NT2/D1 (cell line): ENCODE data around the gene GPD1.
"Not testable (repeated sequence)": the region's sequence is repeated elsewhere in the genome, so short reads cannot be mapped to it uniquely, and the experiment has no call there.

Experiments
- DNase-seq: peaks from one replicate; pipeline ENCODE4 v3.0.0-alpha.2; 2011; ENCODE audit warnings: low read depth, low spot score
- H3K27me3 ChIP-seq: 2 replicates; pipeline ENCODE4 v1.6.0; 2011; ENCODE audit warnings: mild to moderate bottlenecking; ENCODE audit not compliant: insufficient read length, insufficient read depth
- H3K36me3 ChIP-seq: 2 replicates; pipeline ENCODE4 v1.6.1; 2011; ENCODE audit warnings: mild to moderate bottlenecking, low read length, mixed read lengths; ENCODE audit not compliant: insufficient read depth, insufficient read length
- H3K4me1 ChIP-seq: 2 replicates; pipeline ENCODE4 v1.5.1; 2011; ENCODE audit not compliant: insufficient read depth, insufficient read length
- H3K4me3 ChIP-seq: 2 replicates; pipeline ENCODE4 v1.5.1; 2011; ENCODE audit warnings: low read depth; ENCODE audit not compliant: insufficient read length
- H3K9ac ChIP-seq: 2 replicates; pipeline ENCODE4 v1.6.0; 2011; ENCODE audit warnings: low read depth; ENCODE audit not compliant: insufficient read length
- H3K9me3 ChIP-seq: 2 replicates; pipeline ENCODE4 v1.5.1; 2011; ENCODE audit warnings: mild to moderate bottlenecking, low read length; ENCODE audit not compliant: insufficient read depth
- SUZ12 ChIP-seq: IDR thresholded peaks from 2 replicates; pipeline ENCODE4 v1.6.1; 2011; ENCODE audit not compliant: insufficient read length, insufficient read depth; ENCODE audit errors: extremely low read depth
- YY1 ChIP-seq: IDR thresholded peaks from 2 replicates; pipeline ENCODE4 v1.6.1; 2011; ENCODE audit not compliant: insufficient read length, insufficient read depth
- ZNF274 ChIP-seq: IDR thresholded peaks from 2 replicates; pipeline ENCODE4 v1.6.1; 2011; ENCODE audit warnings: mild to moderate bottlenecking, low read depth, low read length

Gene GPD1

DNA sequence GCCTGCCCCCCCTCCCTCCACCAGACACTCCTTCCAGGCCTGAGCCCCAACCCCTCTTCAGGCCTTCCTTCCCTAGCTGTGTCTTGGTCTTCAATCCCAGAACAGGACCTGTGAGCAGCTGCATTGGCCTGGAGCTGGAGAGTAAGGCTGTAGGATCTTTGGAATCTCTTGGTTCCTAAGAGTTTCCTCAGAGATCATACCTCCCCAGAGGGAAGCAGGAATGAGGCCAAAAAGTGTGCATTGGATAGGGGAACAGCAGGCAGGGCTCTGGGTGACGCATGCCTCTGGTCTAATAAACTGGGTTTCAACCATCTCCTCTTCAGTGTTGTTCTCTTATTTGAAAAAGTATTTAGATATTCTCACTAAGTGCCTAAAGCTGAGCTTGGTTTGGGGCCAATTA, 20.5 kb upstream of the GPD1 start:
- Histone ChIP-seq H3K4me3 (no peak overlapping the region), H3K36me3 (peaks cover 27% of the 10 kb centered on the region), H3K9ac (no peak overlapping the region), H3K4me1 (no peaks in the 10 kb centered on the region), H3K27me3 (no peaks in the 10 kb centered on the region), H3K9me3 (no peaks in the 10 kb centered on the region)
- DNase-seq: no peak
- TF ChIP-seq SUZ12 (no peak), ZNF274 (no peak), YY1 (no peak)

- H3K27me3 ChIP-seq, H3K9me3 ChIP-seq, DNase-seq, H3K4me1 ChIP-seq: not testable (repeated sequence)
- H3K4me3 ChIP-seq: peak overlapping the region; percentile 58
- peak overlapping the region; percentile 85 for H3K9ac ChIP-seq
- H3K36me3 ChIP-seq: peaks cover 38% of the 10 kb centered on the region
These were observed 19.4 kb upstream of the GPD1 start for GRCh38 chr12:50084409-50084774.

DNA sequence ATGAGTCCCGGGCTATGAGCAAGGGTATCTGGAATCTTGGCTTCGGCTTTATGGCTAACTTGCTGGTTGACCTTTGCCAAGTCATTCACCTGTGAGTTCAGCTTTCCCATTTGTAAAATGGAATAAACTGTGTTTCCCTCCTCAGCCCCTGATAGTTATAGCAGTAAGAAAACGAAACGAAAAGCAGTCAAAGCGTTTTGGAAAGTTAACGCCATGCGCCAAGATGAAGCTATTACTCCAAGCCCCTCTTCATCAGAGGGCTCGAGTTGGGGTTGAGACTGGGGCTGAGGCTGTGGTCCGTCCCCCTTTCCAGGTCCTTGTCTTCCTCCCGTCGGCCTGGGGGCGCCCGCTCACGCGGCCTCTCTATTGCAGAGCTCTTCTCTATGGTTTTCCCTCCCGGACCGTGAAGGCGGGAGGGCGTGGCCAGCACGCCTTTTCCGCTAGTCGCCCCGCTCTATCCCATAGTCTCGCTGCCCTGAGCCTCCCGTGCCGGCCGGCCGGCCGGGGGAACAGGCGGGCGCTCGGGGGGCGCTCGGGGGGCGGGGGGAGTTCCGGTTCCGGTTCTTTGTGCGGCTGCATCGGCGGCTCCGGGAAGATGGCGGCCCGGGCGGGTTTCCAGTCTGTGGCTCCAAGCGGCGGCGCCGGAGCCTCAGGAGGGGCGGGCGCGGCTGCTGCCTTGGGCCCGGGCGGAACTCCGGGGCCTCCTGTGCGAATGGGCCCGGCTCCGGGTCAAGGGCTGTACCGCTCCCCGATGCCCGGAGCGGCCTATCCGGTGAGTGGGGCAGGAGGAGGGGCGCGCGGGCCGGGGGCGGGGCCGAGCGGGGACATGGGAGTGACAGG, 18.8 kb upstream of the GPD1 start, which contains the start of gene SMARCD1:
Gene SMARCD1 (plus strand): TSS at position 568 of the 840 bp plus-strand sequence. CDS start 28 bp downstream, at position 596.
- peaks cover 44% of the 10 kb centered on the region for H3K36me3 ChIP-seq
- H3K4me3 ChIP-seq: peak within 1 kb of the TSS; percentile 90
- peak; percentile 96 for DNase-seq
- no peaks in the 10 kb centered on the region for H3K4me1 ChIP-seq
- H3K9ac ChIP-seq: peak within 1 kb of the TSS; percentile 85
- no peaks in the 10 kb centered on the region for H3K27me3 ChIP-seq
- peak; percentile 43 for TF ChIP-seq YY1
- no peak for TF ChIP-seq SUZ12
- H3K9me3 ChIP-seq: no peaks in the 10 kb centered on the region

GRCh38 chr12:50085615-50086072, 18.2 kb upstream of the GPD1 start:
- H3K9me3 ChIP-seq: no peaks in the 10 kb centered on the region
- H3K36me3 ChIP-seq: peaks cover 49% of the 10 kb centered on the region
- peak overlapping the region; percentile 85 for H3K9ac ChIP-seq
- no peak for TF ChIP-seq YY1
- no peak for TF ChIP-seq ZNF274
- TF ChIP-seq SUZ12: no peak
- H3K27me3 ChIP-seq: no peaks in the 10 kb centered on the region
- no peaks in the 10 kb centered on the region for H3K4me1 ChIP-seq
- no peak for DNase-seq
- peak overlapping the region; percentile 90 for H3K4me3 ChIP-seq

- Histone ChIP-seq H3K9ac (peak overlapping the region; percentile 85), H3K9me3 (no peaks in the 10 kb centered on the region), H3K4me1 (no peaks in the 10 kb centered on the region), H3K27me3 (no peaks in the 10 kb centered on the region), H3K4me3 (peak overlapping the region; percentile 90), H3K36me3 (peaks cover 53% of the 10 kb centered on the region)
- no peak for DNase-seq
- no peak for TF ChIP-seq YY1
- TF ChIP-seq ZNF274: no peak
- TF ChIP-seq SUZ12: no peak
These were observed 17.7 kb upstream of the GPD1 start for GRCh38 chr12:50086148-50086547.

DNA sequence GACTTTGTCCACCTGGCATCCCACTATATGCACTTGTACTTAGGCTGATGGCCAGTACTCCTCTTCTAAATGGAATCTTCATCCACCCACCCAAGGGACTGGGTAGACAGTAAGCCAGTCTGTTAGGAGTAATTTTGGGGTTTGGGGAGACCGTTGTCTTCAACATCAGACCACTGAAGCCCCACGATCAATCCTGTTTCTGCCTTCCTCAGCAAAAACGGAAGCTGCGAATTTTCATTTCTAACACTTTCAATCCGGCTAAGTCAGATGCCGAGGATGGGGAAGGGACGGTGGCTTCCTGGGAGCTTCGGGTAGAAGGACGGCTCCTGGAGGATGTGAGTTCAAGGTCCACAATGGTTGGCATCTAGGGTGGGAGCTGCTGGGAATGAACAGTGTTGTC, 16.7 kb upstream of the GPD1 start:
- no peak for TF ChIP-seq YY1
- TF ChIP-seq ZNF274: no peak
- TF ChIP-seq SUZ12: no peak
- no peak overlapping the region for H3K9ac ChIP-seq
- no peak overlapping the region for H3K4me3 ChIP-seq
- peaks cover 63% of the 10 kb centered on the region for H3K36me3 ChIP-seq
- no peaks in the 10 kb centered on the region for H3K27me3 ChIP-seq
- H3K4me1 ChIP-seq: no peaks in the 10 kb centered on the region
- no peak for DNase-seq
- H3K9me3 ChIP-seq: no peaks in the 10 kb centered on the region

GRCh38 chr12:50087995-50088394, 15.8 kb upstream of the GPD1 start:
- TF ChIP-seq SUZ12 (no peak), YY1 (no peak), ZNF274 (no peak)
- peaks cover 70% of the 10 kb centered on the region for H3K36me3 ChIP-seq
- no peaks in the 10 kb centered on the region for H3K4me1 ChIP-seq
- no peaks in the 10 kb centered on the region for H3K27me3 ChIP-seq
- no peak for DNase-seq
- H3K4me3 ChIP-seq: no peak overlapping the region
- no peak overlapping the region for H3K9ac ChIP-seq
- no peaks in the 10 kb centered on the region for H3K9me3 ChIP-seq
